ENCODE data around the gene ATP10A.
"Not testable (repeated sequence)": the region's sequence is repeated elsewhere in the genome, so short reads cannot be mapped to it uniquely, and the experiment has no call there.

The ATP10A gene

DNA sequence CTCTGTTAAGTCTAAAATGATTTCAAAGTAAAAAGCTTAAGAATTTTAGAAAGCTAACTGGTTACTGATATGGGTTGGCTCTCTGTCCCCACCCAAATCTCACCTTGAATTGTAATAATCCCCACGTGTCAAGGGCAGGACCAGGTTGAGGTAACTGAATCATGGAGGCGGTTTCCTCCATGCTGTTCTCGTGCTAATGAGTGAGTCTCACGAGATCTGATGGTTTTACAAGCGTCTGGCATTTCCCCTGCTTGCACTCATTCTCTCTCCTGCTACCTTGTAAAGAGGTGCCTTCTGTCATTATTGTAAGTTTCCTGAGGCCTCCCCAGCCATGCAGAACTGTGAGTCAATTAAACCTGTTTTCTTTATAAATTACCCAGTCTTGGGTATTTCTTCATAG is 7.1 kb downstream of the ATP10A start:
- DNase-seq (ENCODE audit: low spot score) = not testable (repeated sequence)

DNA sequence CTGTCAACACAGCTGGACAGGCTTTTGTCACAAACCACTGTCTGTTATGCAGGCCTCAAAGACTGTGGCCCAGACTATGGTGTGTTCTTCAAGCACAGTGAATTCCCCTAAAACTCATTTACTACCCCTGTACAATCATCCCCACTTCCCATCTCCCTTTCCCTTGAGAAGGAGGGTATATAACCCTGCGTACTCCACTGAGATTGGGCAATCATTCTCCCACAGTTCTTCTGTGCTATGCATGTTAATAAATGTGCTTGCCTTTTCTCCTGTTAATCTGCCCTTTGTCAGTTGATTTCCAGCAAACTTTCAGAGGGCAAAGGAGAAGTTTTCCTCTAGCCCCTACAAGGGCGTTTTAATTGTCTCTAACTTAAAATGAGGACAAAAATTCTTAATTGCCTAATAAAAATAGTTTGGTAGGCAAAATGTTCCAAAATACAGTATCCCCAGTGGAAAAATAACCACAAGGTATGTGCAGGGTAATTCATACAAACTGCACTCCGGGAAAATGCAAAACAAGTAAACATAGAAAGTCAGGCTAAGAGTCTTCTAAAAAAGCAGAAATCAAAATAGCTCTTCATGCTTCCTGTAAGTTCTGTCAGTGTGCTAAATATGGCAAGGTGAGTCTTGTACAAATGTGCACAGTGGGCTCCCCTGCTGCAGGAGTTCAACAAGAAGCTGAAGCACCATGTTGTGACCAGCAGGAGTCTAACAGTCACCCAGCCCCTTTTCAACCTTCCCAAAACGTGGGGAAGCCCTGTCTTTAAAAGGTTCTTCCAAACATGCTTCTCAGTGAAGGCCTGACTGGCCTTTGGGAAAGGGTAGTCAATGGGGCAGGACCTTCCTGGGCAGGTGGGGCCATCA is 10.2 kb downstream of the ATP10A start:
- no peak for DNase-seq (ENCODE audit: low spot score)

DNA sequence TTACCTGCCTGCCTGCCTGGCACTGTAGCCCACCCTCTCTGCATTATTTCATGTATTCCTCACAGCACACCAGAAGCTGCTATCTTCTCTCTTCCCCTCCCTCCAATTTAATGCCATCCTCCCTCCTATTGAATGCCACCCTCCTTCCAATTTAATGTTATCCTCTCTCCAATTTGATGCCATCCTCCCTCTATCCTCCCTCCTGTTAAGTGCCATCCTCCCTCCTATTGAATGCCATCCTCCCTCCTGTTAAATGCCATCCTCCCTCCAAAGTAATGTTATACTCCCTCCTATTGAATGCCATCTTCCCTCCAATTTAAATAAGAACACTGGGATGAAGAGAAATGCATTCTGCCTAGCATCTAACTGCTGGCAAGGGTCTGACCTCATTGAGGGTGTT is 11.1 kb downstream of the ATP10A start:
- no peak for DNase-seq (ENCODE audit: low spot score)

DNA sequence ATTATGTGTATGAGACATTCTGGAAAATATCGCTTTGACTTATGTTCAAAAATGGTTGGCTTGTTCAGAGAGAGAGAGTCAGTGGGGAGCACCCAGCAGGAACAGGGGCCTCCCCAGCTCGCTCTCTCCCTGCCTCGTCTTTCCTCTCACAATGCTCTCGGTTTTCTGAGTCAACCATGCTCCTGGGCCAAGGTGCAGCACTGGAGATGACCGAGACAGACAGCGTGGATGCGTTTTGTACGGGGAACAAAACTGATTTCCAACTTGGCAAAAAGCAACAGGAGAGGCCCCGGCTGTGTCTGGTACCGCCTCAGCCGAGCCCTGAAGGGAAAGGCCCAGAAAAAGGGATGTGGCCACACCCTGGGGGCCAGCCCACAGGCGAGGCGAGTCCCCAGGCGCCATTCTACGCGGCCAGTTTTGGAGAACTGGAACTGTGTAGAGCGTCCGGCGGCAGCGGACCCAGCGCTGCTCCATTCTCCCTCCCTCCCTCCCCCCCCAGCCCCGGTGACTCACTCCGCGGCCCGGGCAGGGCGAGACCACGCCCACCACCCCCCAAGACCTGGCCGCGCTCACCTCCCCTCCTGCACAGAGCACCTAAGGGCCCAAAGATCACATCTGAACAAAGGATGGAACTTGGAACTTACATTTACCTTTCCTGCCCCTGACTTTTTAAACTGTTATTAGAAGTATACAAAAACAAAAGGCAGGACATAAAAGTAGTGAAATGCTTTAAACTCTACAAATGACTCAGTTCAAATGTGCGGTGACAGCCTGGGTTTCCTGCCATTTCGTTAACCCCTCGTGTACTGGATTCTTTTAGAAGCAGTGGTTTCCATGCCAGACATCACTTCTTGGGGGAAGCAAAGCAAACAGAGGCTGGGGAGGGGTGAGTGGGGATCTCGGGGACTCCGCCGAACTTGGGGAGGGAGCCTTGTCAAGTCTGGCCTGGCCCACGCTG is 12.7 kb downstream of the ATP10A start:
- peak; percentile 34 for DNase-seq (ENCODE audit: low spot score)

DNA sequence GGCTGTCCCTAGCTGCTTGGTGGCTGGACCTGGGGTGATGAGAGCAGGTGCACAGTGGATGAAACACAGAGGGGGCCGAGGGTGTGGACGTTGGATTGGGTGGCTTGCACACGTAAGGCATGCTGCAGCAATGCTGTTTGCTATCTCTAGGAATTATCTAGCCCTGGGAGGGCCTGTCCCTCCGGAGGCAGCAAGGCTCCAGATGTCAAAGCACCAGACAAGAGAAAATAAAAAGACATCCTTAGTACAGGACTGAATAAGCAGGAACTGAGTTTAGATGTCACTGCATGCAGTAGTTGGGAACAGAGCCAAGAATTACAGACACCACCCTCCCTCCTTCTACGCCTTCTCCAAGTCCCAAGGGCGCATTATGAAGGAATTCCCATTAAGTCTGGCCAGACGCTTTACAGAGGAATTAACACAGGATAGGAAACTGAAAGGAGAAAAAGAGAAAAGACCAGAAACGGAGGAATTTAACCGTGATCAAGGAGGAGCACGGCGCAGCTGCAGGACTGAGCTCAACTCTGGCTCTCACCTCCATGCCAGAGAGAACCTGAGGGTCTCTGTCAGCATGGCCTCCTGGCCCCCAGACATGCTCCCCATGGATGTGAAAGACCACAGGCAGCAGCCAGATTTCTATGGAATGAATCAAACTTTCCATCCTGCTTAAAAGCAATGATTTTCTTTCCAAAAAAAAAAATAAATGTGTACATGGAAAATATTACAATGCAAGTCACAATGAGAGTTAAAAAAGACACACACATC is 13.8 kb downstream of the ATP10A start:
- DNase-seq (ENCODE audit: low spot score) = peak; percentile 74

DNA sequence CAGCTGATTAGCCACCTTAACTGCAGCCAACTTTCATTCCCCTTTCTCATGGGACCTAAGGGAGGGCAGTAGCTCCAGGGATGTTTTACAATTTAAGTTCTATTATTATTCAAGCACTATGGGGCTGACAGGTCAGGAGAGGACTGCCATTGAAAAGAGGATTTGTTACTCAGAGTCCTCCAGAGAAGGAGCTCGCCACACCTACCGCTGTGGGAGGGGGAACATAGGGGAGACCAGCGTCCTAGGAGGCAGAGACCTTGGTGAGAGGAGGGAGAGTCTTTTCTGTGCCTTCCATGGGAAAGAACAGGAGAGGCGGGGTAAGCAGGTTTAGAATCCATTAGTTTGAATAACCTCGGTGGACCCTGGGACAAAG is 14.4 kb downstream of the ATP10A start:
- DNase-seq (ENCODE audit: low spot score) = no peak

DNA sequence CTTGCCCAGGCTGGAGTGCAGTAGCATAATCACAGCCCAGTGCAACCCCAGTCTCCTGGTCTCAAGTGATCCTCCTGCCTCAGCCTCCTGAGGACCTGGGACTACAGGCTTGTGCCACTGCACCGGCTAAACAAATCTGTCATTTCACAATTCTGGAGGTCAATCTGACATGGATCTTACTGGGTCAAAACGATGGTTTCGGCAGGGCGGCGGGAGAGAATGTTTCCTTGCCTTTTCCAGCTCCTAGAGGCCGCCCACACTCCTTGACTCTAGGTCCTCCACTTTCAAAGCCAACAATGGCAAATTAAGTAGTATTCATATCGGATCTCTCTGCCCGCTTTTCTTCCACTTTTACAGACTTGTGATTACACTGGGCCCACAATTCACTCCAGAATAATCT is 14.8 kb downstream of the ATP10A start:
- no peak for DNase-seq (ENCODE audit: low spot score)

DNA sequence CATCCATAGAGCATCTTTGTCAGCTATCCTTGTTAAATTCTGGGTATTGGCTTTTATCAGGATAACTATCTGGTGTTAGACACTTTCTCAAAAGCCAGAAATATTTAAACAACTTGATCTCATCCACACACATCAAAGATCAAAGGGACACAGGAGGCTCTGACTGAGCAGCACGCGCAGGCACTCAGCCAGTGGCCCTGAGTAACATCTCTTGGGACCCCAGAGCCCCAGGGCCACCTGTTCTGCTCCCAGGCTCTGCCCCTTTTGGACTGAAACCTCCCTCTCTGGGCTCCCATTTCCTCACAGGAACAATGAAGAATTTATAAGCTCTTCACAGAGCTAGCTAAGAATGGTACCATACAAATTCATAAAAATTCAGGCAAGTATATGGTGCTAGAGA is 16.1 kb downstream of the ATP10A start:
- no peak for DNase-seq (ENCODE audit: low spot score)

DNA sequence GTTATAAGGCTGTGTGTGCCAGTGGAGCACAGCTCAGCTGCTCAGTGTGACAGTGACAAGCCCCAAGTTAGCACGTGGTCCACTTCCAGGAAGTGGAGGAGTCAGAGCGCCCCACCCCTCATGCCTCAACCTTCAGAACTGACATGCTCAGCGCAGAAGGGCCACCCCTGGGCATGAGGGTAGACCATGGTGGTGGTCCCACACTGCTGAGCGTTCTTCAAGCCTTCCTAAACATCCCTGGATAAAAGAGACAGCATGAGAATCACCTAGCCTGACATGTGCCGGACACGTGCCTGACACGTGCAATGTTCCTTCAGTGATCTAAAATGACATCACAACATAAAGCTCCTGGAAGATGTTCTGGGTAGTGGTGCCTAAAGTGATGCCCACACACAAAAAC is 16.8 kb downstream of the ATP10A start:
- DNase-seq (ENCODE audit: low spot score) = no peak

DNA sequence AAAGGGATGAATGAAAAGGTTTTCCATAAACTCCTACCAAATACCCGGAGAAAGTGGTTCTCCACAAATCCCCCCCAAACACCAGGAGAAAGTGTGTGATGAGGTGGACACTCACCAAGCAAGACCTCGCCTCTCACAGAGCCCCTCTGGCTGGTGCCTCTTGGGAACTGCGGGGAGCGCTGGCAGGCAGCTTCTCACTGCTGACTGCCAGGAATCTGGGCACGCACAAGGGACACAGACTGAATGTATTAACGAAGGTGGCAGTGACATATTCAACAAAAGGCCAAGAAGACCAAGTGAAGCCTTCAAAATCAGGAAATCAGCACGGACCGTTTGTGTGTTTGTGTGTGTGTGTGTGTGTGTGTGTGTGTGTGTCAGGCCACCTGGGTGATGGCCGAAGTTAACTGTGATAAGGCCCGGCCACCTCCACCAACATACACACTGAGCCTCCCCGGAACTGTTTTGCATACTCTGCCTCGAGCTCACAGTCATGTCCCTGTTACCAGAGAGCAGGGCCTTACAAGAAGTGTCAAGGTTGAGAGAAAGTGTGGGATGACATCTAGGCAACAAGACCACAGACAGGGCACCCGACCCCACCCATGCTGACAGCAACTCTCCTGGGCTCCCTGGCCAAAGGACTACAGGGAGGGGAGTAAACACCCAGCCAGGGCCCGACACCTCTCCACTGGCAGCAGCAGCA is 18.0 kb downstream of the ATP10A start:
- DNase-seq (ENCODE audit: low spot score) = no peak

DNA sequence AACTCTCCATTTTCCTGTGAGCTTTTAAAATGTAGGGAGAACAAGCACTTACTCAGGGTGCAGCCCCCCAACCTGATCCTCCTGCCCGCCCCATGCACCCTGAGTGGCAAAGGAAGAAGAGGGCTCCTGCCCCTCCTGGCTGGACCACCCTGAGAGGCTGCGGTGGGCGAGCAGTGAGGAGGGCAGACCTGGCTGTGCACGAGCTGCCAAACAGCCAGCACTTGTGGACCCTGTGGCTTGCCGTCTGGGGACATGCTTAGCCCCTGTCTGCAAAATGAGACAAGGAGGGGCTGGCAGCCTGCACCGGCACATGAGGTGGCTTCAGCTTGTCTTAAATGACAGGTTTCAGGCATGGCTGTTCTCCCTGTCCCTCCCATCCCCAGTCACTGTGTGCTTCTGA is 18.6 kb downstream of the ATP10A start:
- no peak for DNase-seq (ENCODE audit: low spot score)

DNA sequence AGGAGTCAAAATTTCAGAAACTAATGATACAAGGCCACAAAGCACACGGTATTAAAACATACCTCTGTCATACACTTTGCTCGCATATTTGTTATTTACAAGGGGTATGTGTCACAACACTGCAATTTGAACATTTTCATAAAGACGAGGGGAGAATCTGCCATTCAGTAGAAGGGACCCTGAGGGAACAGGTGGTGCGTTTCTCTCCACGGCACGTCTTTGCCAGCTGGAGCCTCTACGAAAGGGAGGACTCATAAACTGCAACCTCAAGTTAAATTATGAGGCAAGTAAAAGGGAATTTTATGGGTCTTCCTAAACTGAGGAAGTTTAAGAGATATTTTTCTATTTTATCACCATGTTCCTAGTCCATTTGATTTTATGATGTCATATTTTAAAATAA is 19.1 kb downstream of the ATP10A start:
- no peak for DNase-seq (ENCODE audit: low spot score)

DNA sequence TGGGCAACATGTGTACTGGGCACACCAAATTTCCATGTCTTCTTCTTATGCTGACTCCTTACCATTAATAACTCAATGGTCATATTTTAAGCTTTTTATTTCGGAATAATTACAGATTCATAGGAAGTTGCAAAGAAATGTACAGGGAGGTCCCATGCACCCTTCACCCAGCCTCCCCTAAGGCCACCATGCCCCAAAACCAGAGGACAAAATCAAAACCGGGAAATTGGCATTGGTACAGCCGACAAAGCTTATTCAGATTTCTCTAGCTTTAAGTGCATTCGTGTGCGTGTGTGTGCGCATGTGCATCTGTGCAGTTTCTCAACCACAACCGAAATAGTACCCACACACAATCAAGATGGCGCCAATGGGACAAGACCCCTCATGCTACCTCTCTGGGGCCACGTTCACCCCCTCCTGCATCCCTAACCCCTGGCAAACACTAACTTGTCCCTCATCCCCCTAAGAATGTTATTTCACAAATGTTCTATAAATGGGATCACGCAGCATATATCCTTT is 23.4 kb downstream of the ATP10A start:
- no peak for DNase-seq (ENCODE audit: low spot score)

DNA sequence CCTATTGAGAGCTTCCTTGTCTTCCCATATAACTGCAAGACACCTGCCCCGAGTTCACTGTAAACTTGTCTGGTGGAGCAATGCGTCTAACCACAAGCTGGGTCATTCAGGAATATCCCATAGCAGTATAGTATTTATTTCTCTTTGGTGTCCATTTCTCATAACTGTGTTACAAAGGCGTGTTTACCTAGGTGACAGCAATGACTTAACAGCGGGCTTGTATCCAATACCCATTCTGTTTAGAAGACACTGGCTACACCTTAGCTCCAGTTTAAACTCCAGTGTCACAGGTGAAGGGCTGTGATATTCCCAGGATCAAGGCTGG is 24.3 kb downstream of the ATP10A start:
- DNase-seq (ENCODE audit: low spot score) = no peak

DNA sequence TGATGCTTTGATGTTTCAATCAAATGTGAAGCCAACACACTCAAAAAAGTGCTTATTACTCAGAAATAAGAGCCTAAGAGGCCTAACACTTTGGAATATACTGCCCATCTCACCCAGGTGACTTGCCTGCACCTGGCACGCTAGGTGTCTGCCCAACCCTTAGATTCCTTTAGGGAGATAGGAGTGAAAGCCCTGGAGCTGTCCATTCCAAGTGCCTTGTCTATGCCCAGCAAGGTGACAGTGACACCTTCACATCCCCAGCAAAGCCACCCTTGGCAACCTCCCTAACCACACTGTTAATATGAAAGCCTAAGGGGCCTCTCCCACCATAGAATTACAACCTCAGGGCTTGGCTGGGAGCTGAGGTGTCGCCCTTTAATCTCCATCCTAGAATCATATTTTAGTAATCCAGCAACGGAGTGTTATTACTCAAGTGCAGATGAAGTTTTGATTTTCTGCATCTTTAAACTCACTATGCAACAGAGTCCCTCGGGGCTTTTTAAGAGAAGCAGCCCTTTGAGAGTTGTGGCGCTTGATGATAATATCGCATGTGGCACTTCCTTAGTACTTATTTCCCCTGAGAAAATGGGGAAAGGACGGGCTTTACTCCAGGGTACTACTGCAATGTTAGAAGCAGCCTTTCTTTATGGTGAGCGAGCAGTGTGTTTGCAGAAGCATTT is 24.8 kb downstream of the ATP10A start:
- no peak for DNase-seq (ENCODE audit: low spot score)

DNA sequence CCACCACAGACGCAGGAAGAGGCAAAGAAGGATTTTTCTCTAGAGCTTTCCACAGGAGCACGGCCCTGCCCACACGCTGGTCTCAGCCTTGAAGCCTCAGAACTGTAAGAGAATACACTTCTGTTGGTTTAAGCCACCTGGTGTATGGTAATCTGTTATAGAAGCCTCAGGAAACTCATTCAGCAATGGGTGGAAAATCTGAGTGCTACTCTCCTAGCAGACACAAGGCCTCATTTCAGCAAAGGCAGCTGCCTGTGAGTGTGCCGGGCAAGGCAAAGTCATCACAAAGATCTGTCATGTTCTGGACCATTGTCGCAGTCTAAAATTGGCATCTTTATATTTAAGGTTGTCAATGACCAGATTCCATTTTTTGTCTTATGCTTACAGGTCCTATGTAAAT is 31.0 kb downstream of the ATP10A start:
- DNase-seq (ENCODE audit: low spot score) = no peak

DNA sequence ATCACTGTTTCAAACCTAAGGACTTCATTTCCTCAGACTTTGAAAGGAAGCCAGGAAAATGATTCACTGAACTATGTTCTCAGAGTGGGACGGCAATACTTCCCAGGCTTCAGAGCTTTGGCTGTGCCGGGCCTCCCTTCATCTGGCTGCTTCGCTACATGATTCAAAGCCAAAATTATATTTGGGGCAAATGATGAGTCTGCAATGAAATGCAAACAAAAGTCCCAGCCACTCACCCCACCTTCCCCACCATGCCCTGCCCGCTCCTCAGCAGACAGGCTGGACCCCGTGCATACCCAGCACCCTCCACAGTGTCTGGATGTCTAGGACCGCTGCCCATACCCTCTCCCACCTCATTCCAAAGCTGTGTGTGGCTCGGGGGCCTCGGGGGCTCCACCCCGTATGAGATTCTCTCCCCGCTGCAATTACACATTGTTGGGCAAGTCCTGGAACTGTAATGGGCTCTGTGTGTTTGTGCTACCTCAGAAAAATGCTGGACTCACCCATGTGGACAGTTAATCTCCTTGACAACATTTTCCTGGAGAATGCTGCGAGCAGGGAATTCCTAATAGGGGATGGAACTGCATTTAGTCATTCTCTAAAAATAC is 32.2 kb downstream of the ATP10A start:
- no peak for DNase-seq (ENCODE audit: low spot score)

DNA sequence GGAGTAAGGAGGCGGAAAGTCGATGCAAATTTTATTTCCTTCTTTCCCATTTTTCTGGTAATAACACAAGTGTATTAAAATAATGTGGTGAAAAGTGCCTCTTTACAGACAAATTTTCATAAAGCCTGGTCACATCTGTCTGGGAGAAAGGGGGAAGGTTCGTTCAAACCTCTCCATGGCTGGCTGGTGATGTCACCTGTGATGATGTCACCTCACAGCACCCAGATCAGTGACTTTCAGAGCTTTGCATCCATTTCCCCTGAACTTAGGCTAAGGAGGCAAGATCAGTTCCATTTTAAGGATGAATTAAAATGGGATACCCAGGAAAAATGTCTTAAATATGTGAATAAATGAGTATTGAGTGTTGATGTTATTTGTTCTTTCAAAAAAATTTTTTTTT is 34.1 kb downstream of the ATP10A start:
- DNase-seq (ENCODE audit: low spot score) = no peak

DNA sequence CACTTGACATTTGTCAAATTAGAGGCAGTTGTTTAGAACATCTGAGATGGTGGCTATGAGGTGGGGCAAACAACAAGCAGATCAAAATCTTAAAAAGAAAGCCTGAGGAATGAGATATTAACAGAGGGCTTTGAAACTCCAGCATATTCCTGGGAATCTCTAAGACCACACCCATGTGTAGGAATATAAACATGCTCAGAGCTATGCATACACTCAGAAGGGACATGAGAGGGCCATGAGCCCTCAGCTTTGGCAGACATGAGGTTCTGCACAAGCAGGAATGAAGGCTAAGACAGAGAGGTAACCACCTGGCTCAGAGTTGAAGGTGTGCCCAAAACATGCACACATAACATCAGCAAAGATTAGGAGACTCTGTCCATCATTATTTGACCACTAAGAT is 37.9 kb downstream of the ATP10A start:
- no peak for DNase-seq (ENCODE audit: low spot score)

DNA sequence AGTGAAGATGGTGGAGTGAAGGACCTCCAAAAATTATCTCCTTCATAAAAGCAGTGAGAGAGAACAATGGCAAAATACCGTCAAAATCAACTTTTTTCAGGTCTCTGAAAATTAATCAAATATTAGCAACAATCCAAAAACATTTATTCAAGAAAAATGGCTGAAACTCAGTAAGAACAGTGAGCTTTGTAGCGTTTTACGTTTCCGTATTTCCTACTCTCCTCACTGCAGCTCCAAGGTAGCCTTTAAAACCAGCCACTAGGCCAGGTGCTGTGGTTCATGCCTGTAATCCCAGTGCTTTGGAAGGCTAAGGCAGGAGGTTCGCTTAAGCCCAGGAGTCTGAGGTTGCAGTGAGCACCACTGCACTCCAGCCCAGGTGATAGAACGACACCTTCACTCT is 38.5 kb downstream of the ATP10A start:
- no peak for DNase-seq (ENCODE audit: low spot score)

DNA sequence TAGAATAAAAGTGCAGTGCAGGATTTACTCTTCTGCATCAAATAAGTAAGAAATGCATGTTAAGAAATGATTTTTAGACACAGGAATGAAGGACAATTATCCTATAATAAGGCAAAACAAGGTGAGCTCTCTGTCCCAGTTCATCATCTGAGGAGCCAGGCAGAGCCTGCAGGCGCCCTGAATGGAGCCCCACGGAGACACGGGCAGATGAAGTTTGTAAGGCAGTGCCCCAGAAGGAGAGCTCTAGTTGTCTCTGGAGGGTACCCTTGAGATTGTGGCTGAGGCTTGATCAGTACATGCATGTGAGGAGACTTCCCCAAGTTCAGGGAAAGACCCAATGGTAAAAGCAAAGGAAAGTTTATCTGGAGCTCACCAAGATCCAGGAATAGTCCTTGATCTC is 50.3 kb downstream of the ATP10A start:
- no peak for DNase-seq (ENCODE audit: low spot score)
